Neural cell (in vitro differentiated cells): Measurements from ENCODE around the gene MTX2. TPM values are rescaled to one million over a fixed set of nuclear protein-coding genes. Genes with fewer than 3 reads are reported as not detected.

ENCODE experiments used
- H2AFZ ChIP-seq: fragments of 200-600, 300-800 bp; sonication (generic), shearing (Covaris generic); 2 replicates; pipeline ENCODE4 v1.6.0; 2014; ENCODE audit warnings: low read depth, mild to moderate bottlenecking, antibody characterized with exemption, low read length, moderate library complexity
- H3F3A ChIP-seq: fragments of 200-600 bp; shearing (Covaris generic); 2 replicates; pipeline ENCODE4 v1.6.1; 2016; ENCODE audit warnings: mild to moderate bottlenecking, moderate library complexity, mixed read lengths, antibody characterized with exemption, low read length; ENCODE audit not compliant: insufficient read depth, poor library complexity, severe bottlenecking
- H3K27ac ChIP-seq: fragments of 200-600, 300-800 bp; sonication (generic), shearing (Covaris generic); 2 replicates; pipeline ENCODE4 v1.5.1; 2014; ENCODE audit warnings: mild to moderate bottlenecking, low read length, moderate library complexity
- H3K27me3 ChIP-seq: fragments of 300-800, 200-600 bp; sonication (generic), shearing (Covaris generic); 2 replicates; pipeline ENCODE4 v1.6.0; 2014; ENCODE audit warnings: mild to moderate bottlenecking, low read depth, low read length, moderate library complexity; ENCODE audit not compliant: insufficient read depth
- H3K36me3 ChIP-seq: fragments of 300-800, 200-600 bp; sonication (generic), shearing (Covaris generic); 2 replicates; pipeline ENCODE4 v1.5.1; 2014; ENCODE audit warnings: mild to moderate bottlenecking, antibody characterized with exemption, low read length, moderate library complexity; ENCODE audit not compliant: insufficient read depth
- H3K4me2 ChIP-seq: fragments of 300-800, 200-600 bp; sonication (generic), shearing (Covaris generic); 2 replicates; pipeline ENCODE4 v1.6.0; 2014; ENCODE audit warnings: mild to moderate bottlenecking, low read length
- H3K4me3 ChIP-seq: fragments of 300-800, 200-600 bp; sonication (generic), shearing (Covaris generic); 2 replicates; pipeline ENCODE4 v1.5.1; 2014; ENCODE audit warnings: mild to moderate bottlenecking, low read length, moderate library complexity
- H3K79me2 ChIP-seq: fragments of 200-600 bp; shearing (Covaris generic); replicated peaks from 2 replicates; pipeline ENCODE4 v1.6.0; 2014; ENCODE audit warnings: mild to moderate bottlenecking, low read length, moderate library complexity; ENCODE audit not compliant: insufficient read depth
- H3K9ac ChIP-seq: fragments of 300-800, 200-600 bp; sonication (generic), shearing (Covaris generic); 2 replicates; pipeline ENCODE4 v1.6.1; 2016; ENCODE audit warnings: mild to moderate bottlenecking, low read length, mixed read lengths
- H3K9me2 ChIP-seq: fragments of 200-600 bp; shearing (Covaris generic); 2 replicates; pipeline ENCODE4 v1.6.1; 2016; ENCODE audit warnings: mild to moderate bottlenecking, low read length, mixed read lengths; ENCODE audit not compliant: insufficient read depth
- H3K9me3 ChIP-seq: fragments of 200-600, 300-800 bp; sonication (generic), shearing (Covaris generic); 2 replicates; pipeline ENCODE4 v1.6.1; 2016; ENCODE audit warnings: mild to moderate bottlenecking, mixed run types, low read length, moderate library complexity, mixed read lengths
- H4K20me1 ChIP-seq: fragments of 200-600 bp; shearing (Covaris generic); 2 replicates; pipeline ENCODE4 v1.6.1; 2016; ENCODE audit warnings: mild to moderate bottlenecking, mixed run types; ENCODE audit not compliant: insufficient read depth
- CTCF ChIP-seq: fragments of 450-650 bp; IDR thresholded peaks from 2 replicates; pipeline ENCODE4 v1.5.1; 2014; ENCODE audit warnings: antibody characterized with exemption, mild to moderate bottlenecking, moderate library complexity; ENCODE audit not compliant: poor library complexity, severe bottlenecking
- EP300 ChIP-seq: fragments of 450-650 bp; conservative IDR thresholded peaks from 2 replicates; pipeline ENCODE4 v1.6.1; 2014; ENCODE audit warnings: antibody characterized with exemption, mild to moderate bottlenecking, moderate library complexity; ENCODE audit not compliant: poor library complexity, severe bottlenecking
- EZH2 ChIP-seq: fragments of 200-600, 300-800 bp; shearing (Covaris generic), sonication (generic); IDR thresholded peaks from 2 replicates; pipeline ENCODE4 v1.6.1; 2014; ENCODE audit warnings: antibody characterized with exemption, low read length, borderline replicate concordance, mild to moderate bottlenecking; ENCODE audit not compliant: insufficient read depth, poor library complexity, severe bottlenecking
- MXI1 ChIP-seq: fragments of 450-650 bp; conservative IDR thresholded peaks from 2 replicates; pipeline ENCODE4 v1.6.1; 2014; ENCODE audit warnings: antibody characterized with exemption, mild to moderate bottlenecking; ENCODE audit not compliant: poor library complexity, severe bottlenecking
- POLR2AphosphoS5 ChIP-seq: IDR thresholded peaks from 2 replicates; pipeline ENCODE4 v1.6.1; 2012
- RAD21 ChIP-seq: fragments of 450-650 bp; conservative IDR thresholded peaks from 2 replicates; pipeline ENCODE4 v1.6.1; 2014; ENCODE audit warnings: antibody characterized with exemption, mild to moderate bottlenecking, moderate library complexity
- REST ChIP-seq: IDR thresholded peaks from 2 replicates; pipeline ENCODE4 v1.6.1; 2012; ENCODE audit warnings: borderline replicate concordance
- SMC3 ChIP-seq: fragments of 450-650 bp; conservative IDR thresholded peaks from 2 replicates; pipeline ENCODE4 v1.6.1; 2014; ENCODE audit warnings: antibody characterized with exemption, mild to moderate bottlenecking, moderate library complexity; ENCODE audit not compliant: poor library complexity
- TAF1 ChIP-seq: IDR thresholded peaks from 2 replicates; pipeline ENCODE4 v1.6.1; 2012; ENCODE audit warnings: low read depth
- polyA plus RNA-seq: library from polyadenylated mRNA; depleted of rRNA; stranded (reverse); fragments of >200 nt; gene quantifications from 2 replicates; pipeline ENCODE4 v1.2.3, GENCODE V29; 2014

MTX2 gene
- polyA plus RNA-seq, 1 donor from 2014 or later, result 128 TPM

GRCh38 chr2:176260689-176261088, 8.6 kb upstream of the MTX2 start:
- Histone ChIP-seq H2AFZ (no peak overlapping the region), H3K4me3 (no peak overlapping the region), H3K4me2 (no peak overlapping the region), H3K9ac (no peak overlapping the region), H4K20me1 (no peaks in the 10 kb centered on the region), H3K9me2 (no peaks in the 10 kb centered on the region), H3K27ac (no peak overlapping the region), H3K9me3 (no peaks in the 10 kb centered on the region), H3K27me3 (no peaks in the 10 kb centered on the region), H3F3A (no peaks in the 10 kb centered on the region), H3K79me2 (no peaks in the 10 kb centered on the region), H3K36me3 (no peaks in the 10 kb centered on the region)
- TF ChIP-seq EZH2 (no peak), REST (no peak), TAF1 (no peak), RAD21 (no peak), POLR2AphosphoS5 (no peak)

GRCh38 chr2:176261136-176261535, 8.1 kb upstream of the MTX2 start:
- no peaks in the 10 kb centered on the region for H3K9me2 ChIP-seq
- no peak overlapping the region for H2AFZ ChIP-seq
- no peaks in the 10 kb centered on the region for H3F3A ChIP-seq
- no peaks in the 10 kb centered on the region for H3K36me3 ChIP-seq
- H3K4me3 ChIP-seq, result no peak overlapping the region
- no peaks in the 10 kb centered on the region for H4K20me1 ChIP-seq
- no peak overlapping the region for H3K27ac ChIP-seq
- H3K9ac ChIP-seq, result no peak overlapping the region
- H3K4me2 ChIP-seq, result no peak overlapping the region
- H3K79me2 ChIP-seq, result no peaks in the 10 kb centered on the region
- H3K9me3 ChIP-seq, result no peaks in the 10 kb centered on the region
- H3K27me3 ChIP-seq, result no peaks in the 10 kb centered on the region
- no peak for TF ChIP-seq SMC3
- no peak for TF ChIP-seq EZH2
- TF ChIP-seq TAF1, result no peak
- no peak for TF ChIP-seq RAD21
- TF ChIP-seq CTCF, result no peak
- no peak for TF ChIP-seq MXI1
- TF ChIP-seq POLR2AphosphoS5, result no peak

- H3K9me3 ChIP-seq, result no peaks in the 10 kb centered on the region
- H3K79me2 ChIP-seq, result peaks cover 31% of the 10 kb centered on the region
- peak overlapping the region; percentile 42 for H3K4me2 ChIP-seq
- H3K9me2 ChIP-seq, result no peaks in the 10 kb centered on the region
- peak overlapping the region; percentile 93 for H3K27ac ChIP-seq
- H4K20me1 ChIP-seq, result no peaks in the 10 kb centered on the region
- H3K36me3 ChIP-seq, result no peaks in the 10 kb centered on the region
- no peaks in the 10 kb centered on the region for H3K27me3 ChIP-seq
- H3F3A ChIP-seq, result no peaks in the 10 kb centered on the region
- peak overlapping the region; percentile 93 for H3K4me3 ChIP-seq
- TF ChIP-seq EZH2 (no peak), EP300 (no peak), MXI1 (no peak), TAF1 (no peak), SMC3 (no peak), RAD21 (no peak), CTCF (no peak), REST (no peak), POLR2AphosphoS5 (no peak)
- peak overlapping the region; percentile 99 for H2AFZ ChIP-seq
- H3K9ac ChIP-seq, result peak overlapping the region; percentile 94
Observed at GRCh38 chr2:176268976-176269318, 295 bp upstream of the MTX2 start.
